Endothelial cell of umbilical vein (primary cell): ENCODE results near the gene TULP4. TPM values are rescaled to one million over a fixed set of nuclear protein-coding genes. Genes with fewer than 3 reads are reported as not detected.

Source experiments
- BruUV-seq: library from RNA; stranded (reverse); fragments of 400-500 nt; replicated peaks from 2 replicates; lab custom pipeline; 2021; lab: Mats Ljungman, UMichigan
- CTCF ChIA-PET: fragments of 300-600, 350-600 bp; sonication (Branson Sonifier 250); formaldehyde crosslinking; loops from one replicate; lab custom pipeline; 2021; ENCODE audit warnings: antibody characterized with exemption, inconsistent platforms; lab: Charles Lee
- POLR2A ChIA-PET: fragments of 300-600, 350-600 bp; sonication (Branson Sonifier 250); formaldehyde crosslinking; loops from one replicate; lab custom pipeline; 2021; ENCODE audit warnings: antibody characterized with exemption, inconsistent platforms; lab: Charles Lee
- DNase-seq: peaks from one replicate; pipeline ENCODE4 v3.0.0-alpha.2; 2011; ENCODE audit warnings: low read depth, low spot score
- FAIRE-seq: peaks from 2 replicates; lab custom pipeline; 2011; peaks lifted over from hg19 to GRCh38; lab: Jason Lieb, UNC
- H2AFZ ChIP-seq: 2 replicates; pipeline ENCODE4 v1.6.0; 2012; ENCODE audit warnings: low read depth, low read length, control low read depth, inconsistent platforms
- H3K27ac ChIP-seq: 2 replicates; pipeline ENCODE4 v1.5.1; 2011; ENCODE audit warnings: low read depth, mild to moderate bottlenecking, control low read depth, low read length, moderate library complexity; ENCODE audit not compliant: insufficient read depth
- H3K27me3 ChIP-seq, 2 experiments: 2 replicates each; pipeline versions ENCODE4 v1.6.0 to v1.6.1; 2011; ENCODE audit warnings: low read length in 2 of 2, mixed read lengths in 1 of 2; ENCODE audit not compliant: control insufficient read depth in 2 of 2, insufficient read depth in 2 of 2
- H3K36me3 ChIP-seq, 2 experiments: 2 replicates in 1 of 2; 3 replicates in 1 of 2; pipeline ENCODE4 v1.5.1; 2011; ENCODE audit warnings: low read length in 2 of 2, mild to moderate bottlenecking in 1 of 2, moderate library complexity in 1 of 2; ENCODE audit not compliant: control insufficient read depth in 2 of 2, insufficient read depth in 2 of 2; ENCODE audit errors: extremely low read depth in 1 of 2
- H3K4me1 ChIP-seq: 3 replicates; pipeline ENCODE4 v1.5.1; 2011; ENCODE audit warnings: mild to moderate bottlenecking, low read length; ENCODE audit not compliant: control insufficient read depth, insufficient read depth; ENCODE audit errors: extremely low read depth
- H3K4me2 ChIP-seq: 2 replicates; pipeline ENCODE4 v1.6.1; 2011; ENCODE audit warnings: low read length, control low read depth, mixed read lengths; ENCODE audit not compliant: insufficient read depth
- H3K4me3 ChIP-seq, 3 experiments: fragments of 200-600 bp in 1 of 3; sonication (generic), shearing (Covaris generic) in 1 of 3; replicated peaks in 1 of 3; 2 replicates each; pipeline ENCODE4 v1.5.1; 2011 to 2016; ENCODE audit warnings: control low read depth in 3 of 3, low read length in 3 of 3, mild to moderate bottlenecking in 2 of 3, inconsistent platforms in 1 of 3, low read depth in 1 of 3, moderate library complexity in 1 of 3; ENCODE audit not compliant: insufficient read depth in 1 of 3
- H3K79me2 ChIP-seq: 2 replicates; pipeline ENCODE4 v1.6.0; 2012; ENCODE audit warnings: low read length, inconsistent platforms; ENCODE audit not compliant: control insufficient read depth, insufficient read depth
- H3K9ac ChIP-seq: replicated peaks from 2 replicates; pipeline ENCODE3; 2011; ENCODE audit warnings: low read length, control low read depth; ENCODE audit not compliant: insufficient read depth; ENCODE audit errors: extremely low read depth
- H3K9me1 ChIP-seq: replicated peaks from 3 replicates; pipeline ENCODE4 v1.6.0; 2011; ENCODE audit warnings: mild to moderate bottlenecking, low read length; ENCODE audit not compliant: control insufficient read depth, insufficient read depth; ENCODE audit errors: extremely low read depth
- H3K9me3 ChIP-seq: replicated peaks from 2 replicates; pipeline ENCODE4 v1.5.1; 2012; ENCODE audit warnings: low read length, inconsistent platforms; ENCODE audit not compliant: control insufficient read depth, insufficient read depth
- H4K20me1 ChIP-seq: replicated peaks from 2 replicates; pipeline ENCODE3; 2011; ENCODE audit warnings: mild to moderate bottlenecking, low read length; ENCODE audit not compliant: control insufficient read depth, insufficient read depth; ENCODE audit errors: extremely low read depth
- EZH2 ChIP-seq: IDR thresholded peaks from 2 replicates; pipeline ENCODE4 v1.6.1; 2012; ENCODE audit warnings: borderline replicate concordance, low read depth, mild to moderate bottlenecking, moderate library complexity, low read length, inconsistent platforms; ENCODE audit not compliant: severe bottlenecking
- FOS ChIP-seq: IDR thresholded peaks from 2 replicates; pipeline ENCODE4 v1.6.1; 2011; ENCODE audit warnings: mild to moderate bottlenecking, low read length, moderate library complexity, borderline replicate concordance; ENCODE audit not compliant: insufficient read depth
- GATA2 ChIP-seq: IDR thresholded peaks from 2 replicates; pipeline ENCODE4 v1.7.0; 2011; ENCODE audit warnings: low read depth, mild to moderate bottlenecking, moderate library complexity, mixed read lengths, low read length; ENCODE audit not compliant: insufficient read length, insufficient read depth
- JUN ChIP-seq: IDR thresholded peaks from 2 replicates; pipeline ENCODE4 v1.6.1; 2011; ENCODE audit warnings: borderline replicate concordance, low read depth; ENCODE audit not compliant: insufficient read length, insufficient read depth
- MYC ChIP-seq: IDR thresholded peaks from one replicate; pipeline ENCODE4 v1.6.1; 2011; ENCODE audit warnings: mild to moderate bottlenecking, low read depth, low read length
- POLR2A ChIP-seq: IDR thresholded peaks from 2 replicates; pipeline ENCODE4 v1.6.1; 2012; ENCODE audit warnings: low read depth, mild to moderate bottlenecking, control low read depth, low read length
- POLR2AphosphoS5 ChIP-seq: IDR thresholded peaks from 2 replicates; pipeline ENCODE4 v1.6.1; 2012; ENCODE audit warnings: low read depth, mild to moderate bottlenecking, control low read depth, low read length, moderate library complexity; ENCODE audit not compliant: insufficient read depth
- dilution Hi-C: fragments of 300-500 bp; cut with MboI; formaldehyde crosslinking; loops from one replicate; pipeline ENCODE4 v1.15.0; 2019; ENCODE audit warnings: low sequenced_read_pairs; ENCODE audit not compliant: extremely low pct_ligation_motif_present
- intact Hi-C: fragments of 100-400 bp; cut with micrococcal nuclease; formaldehyde crosslinking; loops from one replicate; pipeline ENCODE4 v1.10.0; 2022
- polyA plus RNA-seq, 4 experiments: library from polyadenylated mRNA; depleted of rRNA in 3 of 4; stranded (reverse) in 3 of 4; unstranded in 1 of 4; fragments of >200 nt; gene quantifications; 2 replicates each; pipeline versions ENCODE4 v1.2.1 to v1.2.3, GENCODE V29; 2011 to 2012; ENCODE audit warnings: missing spikeins in 1 of 4
- total RNA-seq: library from RNA; stranded (reverse); gene quantifications from 2 replicates; pipeline ENCODE4 v1.2.3, GENCODE V29; 2021
- TF ChIP-seq, protein P1 (sequence below), 2 donors: IDR thresholded peaks; 1 replicate in 1 of 2; 2 replicates in 1 of 2; pipeline ENCODE4 v1.5.1; 2011; ENCODE audit warnings: low read length in 2 of 2, mild to moderate bottlenecking in 2 of 2, moderate library complexity in 2 of 2, control low read depth in 1 of 2, inconsistent platforms in 1 of 2, low read depth in 1 of 2; ENCODE audit not compliant: insufficient read depth in 1 of 2; ENCODE audit errors: extremely low read depth in 1 of 2
- TF ChIP-seq, protein P2 (sequence below): IDR thresholded peaks from 2 replicates; pipeline ENCODE4 v1.6.1; 2011; ENCODE audit not compliant: insufficient read depth, insufficient read length

Gene TULP4
- total and polyA plus RNA-seq, 2 donors (not counting 3 experiments of a cell fraction or from before 2014, with no cell fraction given) = 10.8 to 55.1 TPM

DNA sequence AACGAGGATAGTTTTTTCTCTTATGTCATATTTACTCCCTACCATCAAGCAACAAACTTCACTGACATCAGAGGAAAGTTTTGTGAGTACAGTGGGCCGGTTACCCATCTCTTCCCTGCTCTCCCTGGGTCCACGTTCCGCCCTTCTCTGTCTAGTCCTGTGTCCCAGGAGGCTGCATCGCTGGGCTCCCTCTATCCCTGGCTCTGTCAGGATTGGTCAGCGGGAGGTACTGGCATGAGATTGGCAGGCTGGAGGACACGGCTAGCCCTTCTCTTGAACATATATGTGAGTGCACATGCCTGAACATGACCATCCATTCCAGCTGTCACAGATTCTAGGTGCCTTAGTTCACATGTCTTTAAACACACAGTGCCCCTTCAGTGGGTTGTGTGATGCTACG lies 217.4 kb downstream of the TULP4 start:
- Histone ChIP-seq H3K79me2 (no peaks in the 10 kb centered on the region), H4K20me1 (no peaks in the 10 kb centered on the region), H3K27me3 (peaks cover 7 to 8% of the 10 kb centered on the region in 2 experiments), H3K36me3 (no peaks in the 10 kb centered on the region), H3K4me2 (no peak overlapping the region), H3K4me1 (no peaks in the 10 kb centered on the region), H3K4me3 (no peak overlapping the region), H3K9me3 (no peaks in the 10 kb centered on the region), H3K27ac (no peak overlapping the region), H2AFZ (no peak overlapping the region), H3K9me1 (no peaks in the 10 kb centered on the region), H3K9ac (no peak overlapping the region)
- CTCF ChIA-PET = interaction anchor here (1.2 kb wide), 1 partner anchor 11 kb away, joined by 5 read pairs; no protein-coding TSS in a partner anchor
- BruUV-seq = no TSS peak
- dilution Hi-C loops (no loop called here), intact Hi-C loops (no loop called here)
- POLR2A ChIA-PET = no interaction called here
- DNase-seq (no peak), FAIRE-seq (no peak)
- TF ChIP-seq EZH2 (no peak), MYC (no peak), FOS (no peak), POLR2A (no peak), POLR2AphosphoS5 (no peak), JUN (no peak), GATA2 (no peak)
- TF ChIP-seq, protein P1, sequence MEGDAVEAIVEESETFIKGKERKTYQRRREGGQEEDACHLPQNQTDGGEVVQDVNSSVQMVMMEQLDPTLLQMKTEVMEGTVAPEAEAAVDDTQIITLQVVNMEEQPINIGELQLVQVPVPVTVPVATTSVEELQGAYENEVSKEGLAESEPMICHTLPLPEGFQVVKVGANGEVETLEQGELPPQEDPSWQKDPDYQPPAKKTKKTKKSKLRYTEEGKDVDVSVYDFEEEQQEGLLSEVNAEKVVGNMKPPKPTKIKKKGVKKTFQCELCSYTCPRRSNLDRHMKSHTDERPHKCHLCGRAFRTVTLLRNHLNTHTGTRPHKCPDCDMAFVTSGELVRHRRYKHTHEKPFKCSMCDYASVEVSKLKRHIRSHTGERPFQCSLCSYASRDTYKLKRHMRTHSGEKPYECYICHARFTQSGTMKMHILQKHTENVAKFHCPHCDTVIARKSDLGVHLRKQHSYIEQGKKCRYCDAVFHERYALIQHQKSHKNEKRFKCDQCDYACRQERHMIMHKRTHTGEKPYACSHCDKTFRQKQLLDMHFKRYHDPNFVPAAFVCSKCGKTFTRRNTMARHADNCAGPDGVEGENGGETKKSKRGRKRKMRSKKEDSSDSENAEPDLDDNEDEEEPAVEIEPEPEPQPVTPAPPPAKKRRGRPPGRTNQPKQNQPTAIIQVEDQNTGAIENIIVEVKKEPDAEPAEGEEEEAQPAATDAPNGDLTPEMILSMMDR (IDR thresholded peaks at IDR 0.05; ENCODE audit: extremely low read depth in 1 of 2, insufficient read depth in 1 of 2, low read depth in 1 of 2, low read length in 2 of 2) = no peak
- TF ChIP-seq, protein P2, sequence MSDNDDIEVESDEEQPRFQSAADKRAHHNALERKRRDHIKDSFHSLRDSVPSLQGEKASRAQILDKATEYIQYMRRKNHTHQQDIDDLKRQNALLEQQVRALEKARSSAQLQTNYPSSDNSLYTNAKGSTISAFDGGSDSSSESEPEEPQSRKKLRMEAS = no peak
